Left hindlimb (tissue), 1 donor: ENCODE measurements around the gene C10orf120.

ENCODE experiments used
- DNase-seq: peaks from one replicate; pipeline ENCODE4 v3.0.0-alpha.2; 2018

Gene C10orf120

GRCh38 chr10:122703483-122704448 lies 4.1 kb upstream of the C10orf120 start:
- peak; percentile 31 for DNase-seq

- DNase-seq, result no peak
These were observed 2.6 kb upstream of the C10orf120 start for GRCh38 chr10:122702275-122702674.

DNA sequence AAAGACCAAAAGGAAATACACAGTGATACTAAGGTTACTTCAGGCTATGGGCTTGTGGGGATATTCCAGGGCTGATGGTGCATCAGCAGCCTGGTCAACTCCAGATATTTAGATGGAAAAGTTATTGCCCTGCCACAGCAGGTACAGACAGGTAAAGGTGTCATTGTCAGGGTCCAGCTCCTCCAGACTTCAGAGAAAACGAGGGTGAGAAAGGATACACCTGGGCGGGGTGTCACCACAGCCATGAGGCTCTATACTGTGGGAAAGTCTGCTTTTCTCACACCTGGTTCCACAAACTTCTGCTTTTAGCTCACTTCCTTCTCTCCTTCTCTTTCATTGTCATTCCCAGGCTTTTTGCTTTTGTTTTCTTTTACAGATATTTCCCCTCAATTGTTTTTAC lies 2.0 kb upstream of the C10orf120 start:
- no peak for DNase-seq

DNA sequence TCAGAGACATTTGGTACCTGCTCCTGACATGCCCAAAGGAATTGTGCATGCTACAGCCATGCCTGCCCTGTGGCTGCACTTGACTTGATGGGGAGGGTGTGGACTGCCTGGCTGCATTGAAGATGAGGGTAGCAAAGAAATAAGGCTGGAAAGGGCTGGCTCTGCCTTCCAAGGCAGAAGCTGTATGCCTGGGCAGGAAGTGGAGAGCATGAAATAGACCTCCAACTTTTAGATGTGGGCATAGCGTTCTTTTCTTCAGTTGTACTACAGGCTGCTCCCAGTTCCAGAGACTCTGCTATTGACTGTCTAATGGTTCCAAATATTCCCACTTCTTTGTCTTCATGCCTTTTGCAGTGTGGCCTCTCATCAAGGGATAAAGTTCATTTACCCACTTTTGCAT lies 3.0 kb downstream of the C10orf120 start:
- no peak for DNase-seq

DNA sequence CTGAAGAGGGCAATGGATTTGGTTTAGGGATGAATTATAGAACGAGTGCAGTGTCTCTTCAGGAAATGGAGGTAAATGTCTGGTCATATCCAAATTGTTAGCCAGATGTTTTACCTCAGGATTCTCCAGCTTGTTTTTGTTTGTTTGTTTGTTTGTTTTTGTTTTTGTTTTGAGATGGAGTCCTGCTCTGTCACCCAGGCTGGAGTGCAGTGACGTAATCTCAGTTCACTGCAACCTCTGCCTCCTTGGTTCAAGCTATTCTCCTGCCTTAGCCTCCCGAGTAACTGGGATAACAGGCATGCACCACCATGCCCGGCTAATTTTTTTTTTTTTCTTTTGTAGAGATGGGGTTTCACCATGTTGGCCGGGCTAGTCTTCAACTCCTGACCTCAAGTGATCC lies 6.9 kb downstream of the C10orf120 start:
- no peak for DNase-seq

DNA sequence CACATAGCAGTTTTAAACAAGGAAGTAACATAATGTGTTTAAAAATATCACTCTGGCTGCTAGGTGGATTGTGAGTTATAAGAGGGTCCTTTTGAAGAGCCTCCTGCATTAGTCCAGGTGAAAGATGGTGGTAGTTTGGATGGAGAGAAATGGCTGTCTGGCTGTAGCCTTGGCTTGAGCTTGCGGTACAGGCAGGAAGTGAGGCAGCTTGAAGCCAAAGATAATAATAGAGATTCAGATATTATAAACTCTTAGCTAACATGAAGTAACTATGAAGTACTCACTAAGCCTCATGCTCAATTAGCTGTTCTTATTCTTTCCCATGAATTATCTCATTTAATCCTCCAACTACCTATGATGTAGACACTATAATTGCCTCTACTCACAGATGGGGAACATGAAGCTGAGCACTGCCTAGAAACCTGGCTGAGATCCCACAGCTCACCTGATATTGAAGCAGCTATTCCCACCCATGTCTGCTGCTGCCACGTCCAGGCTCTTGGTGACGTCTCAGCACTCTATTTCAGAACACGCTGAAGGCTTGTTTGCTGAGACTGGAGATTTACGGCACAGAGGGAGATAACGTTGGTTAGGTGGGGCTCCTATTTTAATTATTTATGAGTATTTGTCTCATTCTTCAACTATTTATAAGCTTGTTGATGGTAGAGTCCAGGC lies 10.4 kb downstream of the C10orf120 start:
- no peak for DNase-seq

DNA sequence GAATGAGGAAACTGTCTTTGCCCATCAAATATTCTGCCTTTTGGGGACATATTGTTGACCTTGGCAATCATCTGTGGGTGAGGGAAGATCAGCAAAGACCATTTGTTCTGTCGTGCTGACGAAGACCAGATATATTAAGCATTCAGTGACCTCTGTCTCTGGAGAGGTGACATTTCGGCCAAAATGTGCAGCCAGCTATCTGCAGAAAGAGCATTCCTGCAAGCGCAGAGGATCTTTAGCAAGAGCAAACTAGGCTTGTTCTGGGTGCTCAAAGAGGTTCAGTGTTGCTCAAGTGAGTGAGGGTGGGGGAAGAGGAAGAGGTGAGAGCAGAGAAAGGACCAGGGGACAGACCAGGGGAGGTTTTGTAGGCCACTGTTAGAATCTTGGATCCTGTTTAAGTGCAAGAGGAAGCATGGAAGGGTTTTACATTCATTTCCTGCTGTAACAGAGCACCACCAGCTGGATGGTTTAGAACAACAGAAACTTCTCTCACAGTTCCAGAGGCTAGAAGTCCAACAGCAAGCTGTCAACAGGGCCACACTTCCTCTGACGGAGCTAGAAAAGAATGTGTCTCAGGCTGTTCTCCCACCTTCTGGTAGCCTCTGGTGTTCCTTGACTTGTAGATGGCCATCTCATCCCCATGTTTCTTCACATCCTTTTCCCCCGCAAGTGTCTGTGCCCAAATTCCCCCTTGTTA lies 11.2 kb downstream of the C10orf120 start:
- no peak for DNase-seq

DNA sequence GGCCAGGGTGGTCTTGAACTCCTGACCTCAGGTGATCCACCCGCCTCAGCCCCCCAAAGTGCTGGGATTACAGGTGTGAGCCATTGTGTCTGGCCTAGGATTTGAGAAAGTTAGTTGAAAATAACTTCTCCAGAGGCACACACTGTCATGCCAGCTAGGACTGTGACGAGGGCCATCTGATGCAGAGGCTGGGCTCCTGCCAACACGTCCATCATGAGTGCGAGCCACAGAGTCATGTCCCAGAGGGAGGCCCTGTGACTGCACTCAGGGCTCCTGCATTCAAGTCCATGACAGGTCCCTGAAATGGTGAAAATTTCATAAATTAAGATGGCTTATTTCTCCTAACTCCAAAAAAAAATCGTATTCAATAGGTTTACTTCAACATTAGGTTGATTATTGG lies 17.1 kb downstream of the C10orf120 start:
- DNase-seq, result no peak

- no peak for DNase-seq
These were observed 21.4 kb downstream of the C10orf120 start for GRCh38 chr10:122678266-122678665.

DNA sequence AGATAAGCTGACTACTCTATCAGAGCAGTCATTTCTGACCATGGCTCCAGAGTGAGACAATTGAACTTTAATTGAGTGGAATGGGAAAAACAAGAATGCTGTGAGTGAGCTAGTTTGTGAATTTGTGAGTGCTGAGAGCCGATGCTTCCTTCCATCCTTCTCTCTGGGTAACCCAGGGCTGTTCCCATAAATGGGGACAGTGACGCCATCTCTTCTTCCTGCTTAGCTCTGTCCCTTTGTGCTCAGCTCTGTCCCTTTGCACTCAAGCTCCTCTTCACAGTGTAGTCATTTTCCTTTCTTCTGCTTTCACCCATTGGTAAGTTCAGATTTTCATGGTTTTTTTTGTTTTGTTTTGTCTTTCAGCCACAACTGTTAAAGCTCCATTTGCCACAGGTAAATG lies 24.4 kb downstream of the C10orf120 start:
- DNase-seq, result no peak

DNA sequence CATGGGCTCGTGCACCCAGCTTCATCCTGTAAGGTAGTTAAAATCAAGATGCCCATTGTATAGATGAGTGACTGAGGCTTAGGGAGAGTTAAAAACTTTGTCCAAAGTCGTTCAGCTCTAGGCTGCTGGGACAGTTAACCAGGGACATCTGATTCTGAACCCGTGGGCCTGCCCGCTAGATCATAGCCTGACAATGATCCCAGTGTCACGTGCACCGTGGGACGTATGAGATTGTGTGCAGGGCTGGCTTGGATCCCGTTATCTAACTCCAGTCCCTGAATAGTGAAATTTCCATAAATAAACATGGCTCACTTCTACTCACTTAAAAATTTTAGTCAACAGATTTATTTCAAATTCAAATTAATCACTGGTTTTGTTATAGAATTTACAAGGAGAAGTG lies 24.9 kb downstream of the C10orf120 start:
- no peak for DNase-seq

DNA sequence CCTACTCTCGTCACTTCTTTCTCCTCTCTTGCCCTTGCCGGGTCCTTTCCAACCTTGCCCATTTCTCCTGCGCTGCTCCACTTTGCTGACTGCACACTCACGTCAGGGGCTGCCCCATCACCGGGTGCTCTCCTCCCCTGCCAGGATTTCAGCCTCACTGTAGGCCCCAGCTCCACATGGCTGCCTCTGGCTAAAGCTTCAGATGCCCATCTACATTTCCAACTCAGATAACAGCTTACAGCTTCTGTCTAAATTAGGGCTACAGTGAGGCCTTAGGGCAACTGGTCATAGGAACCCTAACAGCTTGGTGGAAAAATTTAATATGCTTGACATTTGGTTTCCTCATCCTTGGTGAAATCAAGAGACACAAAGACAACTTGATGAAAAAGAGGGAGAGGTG lies 25.9 kb downstream of the C10orf120 start:
- no peak for DNase-seq

DNA sequence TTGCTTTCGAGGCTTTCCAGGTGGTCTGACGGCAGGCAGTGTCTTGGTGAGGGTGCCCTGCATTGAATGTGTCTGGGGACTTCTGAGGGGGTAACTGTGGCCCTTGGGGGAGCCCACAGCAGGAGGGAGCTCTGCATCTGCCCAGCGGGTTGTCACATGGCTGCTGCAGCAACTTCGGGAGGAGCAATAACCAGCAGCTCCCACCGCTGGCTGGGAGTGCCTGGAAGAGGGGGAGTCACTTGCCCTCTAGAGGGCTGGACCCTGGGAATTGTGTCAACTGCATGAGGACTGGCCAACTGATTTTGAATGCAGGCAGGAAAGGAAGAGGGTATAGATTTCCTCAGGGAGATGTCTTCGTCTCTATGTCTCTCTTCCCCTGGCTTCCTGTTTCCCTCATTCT lies 26.4 kb downstream of the C10orf120 start:
- DNase-seq, result no peak

DNA sequence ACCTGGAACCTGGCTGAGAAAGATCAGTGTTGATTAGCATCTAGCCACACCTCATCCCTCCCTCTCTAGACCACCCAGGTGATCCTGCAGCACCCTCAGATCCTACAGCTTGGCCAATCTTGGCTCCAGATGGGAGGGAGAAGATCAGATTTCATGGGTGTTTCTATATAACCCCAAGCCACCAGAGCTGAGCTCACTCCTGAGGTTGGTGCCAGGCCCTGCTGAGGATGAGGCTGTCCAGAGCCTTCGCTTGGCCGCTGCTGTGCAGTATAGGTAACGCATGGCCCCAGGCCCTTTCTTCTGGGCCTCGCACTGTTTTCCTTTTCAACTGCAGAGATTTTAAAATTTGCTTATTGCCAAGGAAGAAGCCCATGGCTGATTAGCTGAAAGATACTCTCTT lies 27.0 kb downstream of the C10orf120 start:
- DNase-seq, result no peak

DNA sequence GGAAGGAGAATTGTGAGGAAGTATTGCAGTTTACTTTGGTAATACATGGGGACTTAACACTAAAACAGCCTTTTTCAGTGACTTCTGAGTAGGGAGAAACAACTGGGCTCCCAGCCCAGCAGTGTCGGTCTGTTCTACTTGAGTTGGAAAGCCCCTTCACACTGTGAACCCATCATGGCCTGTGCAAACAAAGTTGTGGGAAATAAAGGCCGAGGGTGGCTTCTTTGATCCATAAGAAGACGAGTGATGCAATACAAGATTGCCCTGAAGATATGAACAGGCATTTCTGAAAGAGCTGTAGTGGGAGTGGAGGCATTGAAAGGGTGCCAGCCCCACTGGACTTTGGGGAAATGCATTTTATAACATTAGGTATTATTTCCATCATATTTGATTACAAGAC lies 28.3 kb downstream of the C10orf120 start:
- no peak for DNase-seq

GRCh38 chr10:122669842-122670241 lies 29.8 kb downstream of the C10orf120 start:
- no peak for DNase-seq

GRCh38 chr10:122669045-122669444 lies 30.6 kb downstream of the C10orf120 start:
- DNase-seq, result no peak

- no peak for DNase-seq
These were observed 33.7 kb downstream of the C10orf120 start for GRCh38 chr10:122665946-122666345.

GRCh38 chr10:122665329-122665860 lies 34.3 kb downstream of the C10orf120 start:
- no peak for DNase-seq

- DNase-seq, result no peak
These were observed 35.1 kb downstream of the C10orf120 start for GRCh38 chr10:122664501-122664900.

GRCh38 chr10:122663516-122664130 lies 36.0 kb downstream of the C10orf120 start:
- DNase-seq, result no peak

- no peak for DNase-seq
These were observed 37.4 kb downstream of the C10orf120 start for GRCh38 chr10:122662231-122662630.

DNA sequence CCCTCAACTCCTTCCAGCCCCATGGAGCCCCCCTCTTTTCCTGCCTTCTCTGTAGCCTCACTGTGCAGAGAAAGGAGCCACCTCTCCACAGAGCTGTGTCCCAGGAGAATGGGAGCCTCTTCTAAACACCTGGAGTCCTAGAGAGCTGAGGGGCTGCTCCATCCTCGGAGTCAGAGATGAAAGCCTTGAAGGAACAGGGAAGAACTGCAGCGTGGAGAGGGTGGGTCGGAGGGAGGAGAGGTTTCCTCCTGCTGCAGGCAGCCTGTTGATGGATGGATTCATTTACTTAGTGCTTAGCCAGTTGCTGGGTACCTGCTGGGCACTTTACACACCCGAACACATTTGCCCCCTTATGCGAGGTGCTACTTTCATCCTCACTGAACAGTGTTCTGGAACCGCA lies 39.0 kb downstream of the C10orf120 start:
- DNase-seq, result no peak
